ENCODE results near the gene ROPN1L. TPM values are rescaled to one million over a fixed set of nuclear protein-coding genes. Genes with fewer than 3 reads are reported as not detected.
"Not testable (repeated sequence)": the region's sequence is repeated elsewhere in the genome, so short reads cannot be mapped to it uniquely, and the experiment has no call there.

The ROPN1L gene
- total RNA-seq, 2 experiments from 2014 or later, result 1.1 to 2.4 TPM

DNA sequence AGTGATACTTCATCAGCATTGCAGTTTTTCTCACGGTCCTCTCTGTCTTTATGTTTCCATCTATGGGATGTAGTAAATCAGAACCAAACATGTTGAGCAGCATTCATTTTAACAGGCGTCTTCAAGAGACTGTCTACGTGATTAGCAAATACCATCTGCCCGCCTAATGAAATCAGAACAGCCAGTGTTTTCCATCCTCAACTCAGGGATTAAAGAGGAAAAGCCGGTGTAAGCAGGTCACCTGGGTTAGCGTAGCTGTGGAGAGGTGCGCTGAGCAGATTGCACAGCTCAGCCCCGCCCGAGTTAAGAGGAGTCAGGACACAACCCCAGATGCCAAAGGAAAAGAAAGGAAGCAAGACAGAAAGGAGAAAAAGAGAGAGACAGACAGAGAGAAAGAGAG, 67.9 kb downstream of the ROPN1L start:
- Mint-ChIP-seq H3K36me3 (no peaks in the 10 kb centered on the region), H3K4me3 (no peak overlapping the region), H3K9me3 (ENCODE audit: low read depth) (no peaks in the 10 kb centered on the region), H3K27ac (no peak overlapping the region), H3K27me3 (peaks cover 7% of the 10 kb centered on the region), H3K4me1 (no peaks in the 10 kb centered on the region)
- CTCF ChIA-PET, result no interaction called here
- ATAC-seq (no peak), DNase-seq (no peak)

DNA sequence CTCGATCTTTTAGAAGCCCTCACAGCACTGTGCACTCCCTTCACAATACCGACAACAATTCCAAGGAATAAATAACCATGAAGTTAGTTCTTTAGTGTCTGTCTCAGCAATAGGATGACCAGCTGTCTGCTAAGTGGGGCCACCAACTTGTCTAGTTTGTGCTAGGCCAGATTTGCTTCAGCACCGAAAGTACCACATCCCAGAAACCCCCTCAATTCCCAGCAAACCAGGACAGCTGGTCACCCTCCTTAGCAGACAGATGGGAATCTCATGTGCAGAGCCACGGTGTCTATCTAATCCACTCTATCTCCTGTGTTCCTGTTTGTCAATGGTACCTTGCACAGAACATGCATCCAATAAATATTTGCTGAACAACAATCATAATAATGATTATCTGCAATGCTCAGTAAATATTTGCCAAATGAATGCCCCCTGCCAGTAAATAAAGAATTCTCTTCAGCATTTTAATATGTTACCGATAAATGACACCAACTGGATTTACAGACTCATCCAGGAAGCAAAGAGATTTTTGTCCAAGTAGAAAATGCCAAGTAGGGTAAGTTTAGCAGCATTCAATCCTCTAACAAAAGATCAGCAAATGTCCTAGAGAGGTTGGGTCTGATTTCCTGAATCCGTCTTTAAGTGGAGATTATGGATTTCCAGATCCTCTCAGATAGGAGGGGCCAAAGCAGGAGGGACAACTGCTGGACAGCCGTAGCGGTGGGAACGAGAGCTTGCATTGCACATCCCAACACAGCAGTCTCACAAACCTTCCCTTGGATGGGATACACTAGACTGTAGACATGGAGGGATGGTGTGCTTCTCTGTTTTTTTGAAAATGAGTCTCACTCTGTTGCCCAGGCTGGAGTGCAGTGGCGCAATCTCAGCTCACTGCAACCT, 70.3 kb downstream of the ROPN1L start:
- CTCF ChIA-PET, result no interaction called here
- DNase-seq, result no peak
- no peaks in the 10 kb centered on the region for H3K36me3 Mint-ChIP-seq
- no peak overlapping the region for H3K4me3 Mint-ChIP-seq
- H3K4me1 Mint-ChIP-seq, result no peaks in the 10 kb centered on the region
- H3K9me3 Mint-ChIP-seq (ENCODE audit: low read depth), result no peaks in the 10 kb centered on the region
- no peak overlapping the region for H3K27ac Mint-ChIP-seq
- ATAC-seq, result no peak
- H3K27me3 Mint-ChIP-seq, result peaks cover 10% of the 10 kb centered on the region

DNA sequence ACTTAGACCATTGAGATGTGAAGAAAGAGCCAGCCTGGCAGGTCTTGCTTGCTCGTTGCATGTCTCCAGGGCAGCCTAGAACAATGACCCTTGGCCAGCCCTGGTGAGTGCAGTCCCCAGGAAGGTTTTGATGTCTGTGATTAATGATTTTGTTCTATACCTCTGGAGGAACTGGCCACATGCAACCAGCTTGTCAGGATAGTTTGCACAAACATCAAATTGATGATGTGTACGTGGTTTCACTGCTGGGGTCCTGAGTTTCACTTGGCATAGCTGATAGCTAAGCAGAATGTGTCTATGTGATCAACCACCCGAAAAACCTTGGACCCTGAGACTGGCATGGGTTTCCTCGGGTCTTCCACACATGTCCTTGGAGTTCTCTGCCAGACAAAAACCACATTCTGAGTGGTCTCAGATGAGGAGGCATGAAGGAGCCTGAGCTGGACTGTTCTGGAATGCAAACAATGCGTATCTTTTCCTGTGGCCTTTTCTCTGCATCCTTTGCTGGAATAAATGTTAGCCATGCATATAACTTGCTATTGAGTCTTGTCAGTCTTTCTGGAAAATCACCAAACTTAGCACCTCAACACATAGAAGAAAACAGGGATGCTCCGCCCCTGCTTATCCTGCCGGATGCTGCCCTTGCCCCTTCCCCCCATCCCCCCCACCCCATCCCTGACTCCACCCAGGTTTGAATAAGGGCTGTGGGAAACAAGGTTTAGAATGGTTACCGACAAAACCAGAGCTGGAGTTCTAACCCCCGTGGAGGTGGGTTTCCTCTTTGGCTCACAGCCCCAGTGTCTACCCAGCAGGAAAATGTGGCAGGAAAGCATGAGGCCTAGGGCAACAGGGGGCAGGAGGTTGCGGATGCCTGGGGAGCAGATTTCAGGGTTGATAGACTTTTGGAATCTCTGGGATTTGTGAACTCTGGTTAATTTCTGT, 72.1 kb downstream of the ROPN1L start:
- H3K9me3 Mint-ChIP-seq (ENCODE audit: low read depth), result no peaks in the 10 kb centered on the region
- ATAC-seq (no peak), DNase-seq (no peak)
- no peaks in the 10 kb centered on the region for H3K4me1 Mint-ChIP-seq
- peaks cover 17% of the 10 kb centered on the region for H3K27me3 Mint-ChIP-seq
- CTCF ChIA-PET, result no interaction called here
- no peaks in the 10 kb centered on the region for H3K36me3 Mint-ChIP-seq
- no peak overlapping the region for H3K4me3 Mint-ChIP-seq
- H3K27ac Mint-ChIP-seq, result no peak overlapping the region

DNA sequence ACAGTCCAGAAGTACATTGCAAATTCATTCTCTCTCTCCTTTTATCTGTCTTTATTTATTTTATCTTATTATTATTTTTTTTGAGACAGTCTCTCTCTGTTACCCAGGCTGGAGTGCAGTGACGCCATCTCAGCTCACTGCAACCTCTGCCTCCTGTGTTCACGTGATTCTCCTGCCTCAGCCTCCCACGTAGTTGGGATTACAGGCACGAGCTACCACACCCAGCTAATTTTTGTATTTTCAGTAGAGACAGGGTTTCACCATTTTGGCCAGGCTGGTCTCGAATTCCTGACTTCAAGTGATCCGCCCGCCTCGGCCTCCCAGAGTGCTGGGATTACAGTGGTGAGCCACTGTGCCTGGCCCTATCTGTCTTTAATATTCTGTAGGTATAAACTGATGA, 72.9 kb downstream of the ROPN1L start:
- H3K4me3 Mint-ChIP-seq; CTCF ChIA-PET; H3K36me3 Mint-ChIP-seq; H3K4me1 Mint-ChIP-seq; ATAC-seq; DNase-seq; H3K9me3 Mint-ChIP-seq (ENCODE audit: low read depth); H3K27ac Mint-ChIP-seq: not testable (repeated sequence)
- H3K27me3 Mint-ChIP-seq, result peaks cover 17% of the 10 kb centered on the region

Small RNA genes within 50 kb of the gene (microRNA-seq; reads per million reads assigned to microRNA genes)
- gene MIR6131, result not detected

Other genes starting within 250 kb of the ROPN1L start
- gene ATPSCKMT, start 192.0 kb upstream of the ROPN1L start, total RNA-seq, result 10 to 100 TPM; 18.8 to 24.7 TPM
- gene CCT5, start 191.6 kb upstream of the ROPN1L start, total RNA-seq, result 100 to 1,000 TPM; 270 to 342 TPM
- gene CMBL, start 134.0 kb upstream of the ROPN1L start, total RNA-seq, result 1 to 10 TPM; 2.7 to 3.2 TPM
- gene MARCHF6, start 88.2 kb upstream of the ROPN1L start, total RNA-seq, result 10 to 100 TPM; 88.5 to 89.9 TPM
- gene ANKRD33B, start 122.2 kb downstream of the ROPN1L start, total RNA-seq, result 10 to 100 TPM in 1 of 2 experiments, 1 to 10 TPM in 1; 6.8 to 13.8 TPM

Data from activated CD8-positive, alpha-beta memory T cell treated with anti-CD3 and anti-CD28 coated beads, Interleukin-2, amount 10 ng/mL, durations not matched to agents 7 days and 5 days (primary cell).